OCI-LY3 (cell line): ENCODE measurements around the gene QSOX2.

Source experiments
- CTCF ChIP-seq: fragments of 200-600, 300-600 bp; sonication (generic); IDR thresholded peaks from 2 replicates; pipeline ENCODE4 v1.5.1; 2014; ENCODE audit warnings: antibody characterized with exemption, low read length, low read depth
- EZH2phosphoT487 ChIP-seq: fragments of 200-600 bp; shearing (Covaris generic); IDR thresholded peaks from 2 replicates; pipeline ENCODE4 v1.6.1; 2018; ENCODE audit warnings: antibody characterized with exemption, mixed run types, low read depth

GRCh38 chr9:136174779-136175615, 70.6 kb downstream of the QSOX2 start:
- TF ChIP-seq CTCF = no peak
- TF ChIP-seq EZH2phosphoT487 = no peak
